ENCODE data around the gene MAFG.

DNA sequence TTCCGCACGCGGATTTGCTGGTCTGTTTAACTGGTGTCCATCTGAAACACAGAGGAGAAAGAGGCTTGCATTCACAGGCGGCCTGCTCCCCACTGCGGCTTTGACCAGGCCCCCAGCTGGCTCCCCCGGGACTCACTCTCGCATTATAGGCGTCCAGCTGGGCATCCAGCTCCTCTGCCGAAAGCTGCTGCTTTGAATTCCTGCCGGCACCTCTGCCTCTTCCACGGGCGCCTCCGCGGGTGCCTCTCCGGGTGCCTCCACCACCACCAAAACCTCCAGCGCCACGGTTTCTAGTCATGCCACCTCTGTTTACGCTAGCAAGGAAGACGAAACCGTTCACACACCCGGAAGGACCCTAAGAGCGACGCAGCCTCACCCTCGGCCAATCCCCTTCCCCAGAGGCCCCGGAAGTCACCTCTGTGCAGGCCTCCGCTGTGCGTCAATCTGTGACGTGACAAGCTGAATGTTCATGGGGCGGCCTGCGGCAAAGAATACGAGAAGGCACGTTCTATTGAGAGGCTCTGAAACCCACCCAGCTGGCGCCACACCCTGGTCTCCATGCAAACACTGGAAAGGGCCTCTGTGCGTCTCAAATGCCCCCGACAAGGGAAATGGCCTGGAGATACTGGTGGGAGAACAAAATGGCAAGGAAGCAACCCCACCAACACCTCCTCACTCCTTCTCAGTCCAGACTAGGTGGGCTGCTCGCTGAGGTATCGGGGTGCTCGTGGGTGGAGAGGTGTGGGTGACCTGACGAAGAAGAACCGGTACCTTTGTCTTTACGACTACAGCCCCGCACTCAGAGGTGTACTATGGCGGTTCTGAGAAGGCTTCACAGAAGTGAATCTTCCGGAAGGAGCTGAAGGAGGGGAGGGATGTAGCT, 39.2 kb downstream of the MAFG start:
- TF ChIP-seq, protein P1, sequence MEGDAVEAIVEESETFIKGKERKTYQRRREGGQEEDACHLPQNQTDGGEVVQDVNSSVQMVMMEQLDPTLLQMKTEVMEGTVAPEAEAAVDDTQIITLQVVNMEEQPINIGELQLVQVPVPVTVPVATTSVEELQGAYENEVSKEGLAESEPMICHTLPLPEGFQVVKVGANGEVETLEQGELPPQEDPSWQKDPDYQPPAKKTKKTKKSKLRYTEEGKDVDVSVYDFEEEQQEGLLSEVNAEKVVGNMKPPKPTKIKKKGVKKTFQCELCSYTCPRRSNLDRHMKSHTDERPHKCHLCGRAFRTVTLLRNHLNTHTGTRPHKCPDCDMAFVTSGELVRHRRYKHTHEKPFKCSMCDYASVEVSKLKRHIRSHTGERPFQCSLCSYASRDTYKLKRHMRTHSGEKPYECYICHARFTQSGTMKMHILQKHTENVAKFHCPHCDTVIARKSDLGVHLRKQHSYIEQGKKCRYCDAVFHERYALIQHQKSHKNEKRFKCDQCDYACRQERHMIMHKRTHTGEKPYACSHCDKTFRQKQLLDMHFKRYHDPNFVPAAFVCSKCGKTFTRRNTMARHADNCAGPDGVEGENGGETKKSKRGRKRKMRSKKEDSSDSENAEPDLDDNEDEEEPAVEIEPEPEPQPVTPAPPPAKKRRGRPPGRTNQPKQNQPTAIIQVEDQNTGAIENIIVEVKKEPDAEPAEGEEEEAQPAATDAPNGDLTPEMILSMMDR (IDR thresholded peaks at IDR 0.05) = no peak
- TF ChIP-seq POLR2A (IDR thresholded peaks at IDR 0.05) = no peak
